GM03348 (cell line): ENCODE results near the gene SLCO4A1.
"Not testable (repeated sequence)": the region's sequence is repeated elsewhere in the genome, so short reads cannot be mapped to it uniquely, and the experiment has no call there.

Experiments
- DNase-seq: peaks from one replicate; pipeline ENCODE4 v3.0.0; 2012; ENCODE audit warnings: low spot score

The SLCO4A1 gene

DNA sequence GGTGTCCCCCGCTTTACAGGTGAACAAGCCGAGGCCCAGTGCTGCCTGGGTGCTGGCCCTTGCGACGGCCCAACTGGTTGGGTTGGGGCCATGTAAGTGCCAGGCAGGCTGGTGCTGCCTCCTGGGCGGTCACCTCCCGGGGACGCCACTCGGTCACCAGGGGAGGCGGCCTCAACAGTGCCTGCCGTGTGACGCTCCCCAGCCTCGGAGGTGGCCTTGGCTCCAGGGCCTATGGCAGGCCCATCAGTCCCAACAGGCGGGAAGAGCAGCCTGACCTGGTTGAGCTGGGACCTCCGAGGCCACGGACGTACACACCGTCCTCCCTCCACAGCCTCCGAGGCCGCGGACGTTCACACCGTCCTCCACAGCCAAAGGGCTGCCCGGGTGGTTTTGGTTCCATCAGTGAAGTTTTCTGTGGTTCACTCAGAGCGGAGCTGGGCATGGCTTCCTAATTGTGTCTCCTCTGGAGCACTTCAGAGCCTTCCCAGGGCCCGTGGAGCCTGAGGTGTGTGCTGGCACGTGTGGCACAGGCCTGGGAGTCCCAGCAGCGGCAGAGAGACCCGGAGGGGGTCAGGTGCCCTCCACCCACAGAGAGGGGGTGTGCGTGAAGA, 19.3 kb upstream of the SLCO4A1 start:
- DNase-seq = no peak

- DNase-seq = peak; percentile 94
Observed at GRCh38 chr20:62623488-62624324, 18.6 kb upstream of the SLCO4A1 start.

DNA sequence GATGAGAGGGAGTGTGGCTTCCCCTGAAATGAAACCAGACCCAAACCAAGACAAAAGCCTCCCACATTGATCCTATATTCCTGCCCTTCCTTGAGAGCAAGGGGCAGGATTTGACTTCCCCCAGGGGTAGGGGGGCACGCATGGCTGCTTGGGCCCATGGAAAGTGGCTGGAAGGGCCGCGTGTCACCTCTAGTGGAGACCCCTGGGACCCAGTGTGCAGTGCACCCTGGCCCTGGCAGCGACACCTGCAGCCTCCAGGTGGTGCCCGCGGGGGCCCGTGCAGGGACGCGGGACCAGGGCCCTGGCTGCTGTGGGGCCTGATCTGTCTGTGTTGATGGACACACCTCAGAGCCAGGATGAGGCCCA, 18.0 kb upstream of the SLCO4A1 start:
- no peak for DNase-seq

GRCh38 chr20:62624719-62625453, 17.4 kb upstream of the SLCO4A1 start:
- no peak for DNase-seq

- no peak for DNase-seq
Observed at GRCh38 chr20:62625516-62625915, 16.8 kb upstream of the SLCO4A1 start.

DNA sequence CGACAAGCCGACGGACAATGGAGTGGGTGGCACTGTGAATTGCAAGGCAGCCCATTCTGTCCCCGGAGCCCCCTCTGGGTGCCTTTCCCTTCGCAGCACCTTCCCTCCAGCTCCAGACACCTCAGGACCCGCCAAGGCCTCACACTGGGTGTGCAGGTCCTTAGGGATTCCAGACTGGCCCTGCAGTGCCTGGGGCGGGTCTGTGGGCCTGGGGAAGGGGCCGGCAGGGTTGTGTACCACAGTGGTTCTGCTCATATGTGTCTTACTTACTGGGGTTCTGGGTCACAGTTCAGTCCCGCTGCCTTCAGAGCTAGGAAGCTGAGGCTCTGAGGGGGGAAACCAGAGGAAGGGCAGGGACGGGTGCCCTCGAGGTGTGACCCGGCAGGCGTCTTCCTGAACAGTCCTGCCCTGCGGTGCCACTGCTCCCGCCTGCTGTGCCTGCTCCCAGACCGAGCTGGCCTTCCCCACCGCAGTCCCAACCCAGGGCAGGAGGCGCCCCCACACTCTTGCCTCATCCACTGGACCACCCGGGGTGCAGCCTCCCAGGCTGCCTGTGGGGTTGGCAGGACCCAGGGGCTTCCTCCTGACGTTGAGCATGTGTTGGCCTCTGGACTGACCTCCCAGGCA, 16.3 kb upstream of the SLCO4A1 start:
- DNase-seq = no peak

DNA sequence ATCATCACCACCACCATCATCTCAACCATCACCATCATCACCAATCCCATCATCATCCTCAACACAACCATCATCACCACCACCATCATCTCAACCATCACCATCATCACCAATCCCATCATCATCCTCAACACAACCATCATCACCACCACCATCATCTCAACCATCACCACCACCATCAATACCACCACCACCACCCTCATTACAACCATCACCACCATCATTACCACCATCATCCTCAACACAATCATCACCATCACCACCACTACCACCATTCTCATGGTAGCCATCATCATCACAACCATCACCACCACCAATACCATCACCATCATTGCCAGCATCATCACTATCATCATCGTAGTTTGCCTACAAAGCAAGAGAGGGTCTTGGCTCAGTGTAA, 14.9 kb upstream of the SLCO4A1 start:
- DNase-seq = not testable (repeated sequence)

DNA sequence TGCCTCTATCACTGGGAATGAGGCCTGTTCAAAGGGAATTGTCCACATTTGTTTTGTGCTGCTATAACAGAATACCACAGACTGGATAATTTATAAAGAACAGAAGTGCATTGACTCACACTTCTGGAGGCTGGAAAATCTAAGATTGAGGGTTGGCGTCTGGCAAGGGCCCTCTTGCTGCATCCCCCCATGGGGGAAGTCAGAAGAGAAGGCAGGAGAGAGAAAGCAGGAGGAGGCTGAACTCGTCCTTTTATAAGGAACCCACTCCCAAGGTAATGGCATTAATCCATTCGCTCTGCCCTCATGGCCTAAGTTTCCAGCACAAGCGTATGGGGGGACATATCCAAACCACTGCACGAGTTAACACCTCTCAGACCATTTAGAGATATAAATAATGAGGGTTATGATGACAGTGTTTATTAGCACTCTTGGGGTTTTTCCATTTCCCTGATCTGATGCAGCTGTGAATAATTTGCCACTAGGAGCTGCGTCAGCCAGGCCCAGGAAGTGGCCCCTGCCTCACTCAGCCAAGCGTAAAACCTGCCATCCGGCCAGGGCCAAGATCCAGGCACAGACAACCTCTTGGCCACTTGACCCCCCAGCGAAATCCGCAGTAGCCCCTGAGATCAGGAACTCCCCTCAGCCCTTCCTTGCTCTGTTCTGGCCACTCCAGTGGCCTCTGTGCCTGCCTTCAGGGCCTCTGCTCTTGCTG, 14.2 kb upstream of the SLCO4A1 start:
- peak; percentile 67 for DNase-seq

- no peak for DNase-seq
Observed at GRCh38 chr20:62628691-62629090, 13.6 kb upstream of the SLCO4A1 start.

DNA sequence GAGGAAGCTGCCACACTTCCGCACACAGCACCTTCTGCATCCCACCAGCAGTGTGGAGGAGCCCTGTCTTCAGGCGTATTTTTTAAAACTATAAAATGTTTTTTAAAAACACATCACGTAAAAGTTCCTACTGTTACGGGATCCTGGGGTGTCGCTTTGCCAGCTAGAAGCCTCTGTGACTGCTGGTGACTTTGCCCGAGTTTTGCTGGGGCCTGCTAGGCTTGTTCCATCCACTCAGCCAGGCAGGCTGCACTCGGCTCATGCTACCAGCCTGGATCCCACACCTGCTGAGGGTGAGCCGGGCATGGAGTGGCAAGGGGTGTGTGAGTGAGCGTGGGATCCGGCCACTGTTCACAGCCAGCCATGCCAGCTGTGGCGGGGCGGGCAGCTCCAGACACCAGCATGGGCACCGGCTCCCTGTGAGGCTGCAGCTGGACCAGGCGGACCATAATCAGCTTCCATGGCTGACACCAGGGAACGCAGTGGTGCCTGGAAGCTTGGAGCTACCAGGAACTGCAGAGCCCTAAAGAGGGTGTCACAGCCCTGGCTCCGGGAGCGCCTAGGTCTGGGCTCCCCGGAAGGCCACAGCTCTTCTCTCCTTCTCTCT, 12.3 kb upstream of the SLCO4A1 start:
- no peak for DNase-seq

GRCh38 chr20:62631336-62632308, 10.7 kb upstream of the SLCO4A1 start:
- no peak for DNase-seq

DNA sequence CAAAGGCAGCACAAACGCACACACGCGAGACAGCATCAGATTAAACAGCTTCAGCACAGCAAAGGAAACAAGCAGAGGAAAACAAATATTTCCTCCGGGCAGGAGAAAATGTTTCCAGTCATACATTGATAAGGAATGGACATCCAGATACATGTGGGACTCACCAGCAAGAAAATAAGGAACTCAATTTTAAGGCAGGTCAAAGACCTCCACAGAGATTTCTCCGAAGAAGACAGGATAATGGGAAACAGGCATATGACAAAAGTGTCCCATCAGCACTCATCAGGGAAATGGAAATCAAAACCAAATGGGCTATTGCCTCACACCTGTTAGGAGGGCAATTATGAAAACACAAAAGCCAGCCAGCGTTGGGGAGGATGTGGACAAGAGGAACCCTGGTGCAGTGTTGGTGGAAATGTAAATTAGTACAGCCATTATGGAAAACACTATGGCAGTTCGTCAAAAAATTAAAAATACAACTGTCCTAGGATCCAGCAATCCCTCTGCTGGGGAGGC, 9.7 kb upstream of the SLCO4A1 start:
- DNase-seq = no peak

GRCh38 chr20:62633598-62634329, 8.5 kb upstream of the SLCO4A1 start:
- no peak for DNase-seq

- DNase-seq = no peak
Observed at GRCh38 chr20:62634330-62634967, 7.9 kb upstream of the SLCO4A1 start.

DNA sequence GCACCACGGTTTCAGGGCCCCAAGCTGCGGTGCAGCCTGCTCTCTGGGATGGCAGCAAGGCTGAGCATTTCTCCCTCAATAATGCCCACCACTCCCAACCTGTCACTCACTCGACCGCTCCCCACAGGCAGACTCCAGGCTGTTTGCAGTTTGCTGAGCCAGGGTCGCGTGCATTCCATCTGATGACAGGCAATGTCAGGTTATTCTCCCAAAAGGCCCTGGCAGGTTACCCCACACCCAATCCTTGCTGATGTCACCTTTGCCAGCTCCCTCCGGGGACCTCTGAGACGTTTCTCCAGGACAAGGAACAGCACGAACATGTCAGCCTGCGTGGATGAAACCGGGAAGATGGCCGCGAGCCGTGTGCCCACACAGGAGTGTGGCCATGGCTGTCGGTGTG, 7.1 kb upstream of the SLCO4A1 start:
- no peak for DNase-seq

- no peak for DNase-seq
Observed at GRCh38 chr20:62635852-62636251, 6.5 kb upstream of the SLCO4A1 start.

DNA sequence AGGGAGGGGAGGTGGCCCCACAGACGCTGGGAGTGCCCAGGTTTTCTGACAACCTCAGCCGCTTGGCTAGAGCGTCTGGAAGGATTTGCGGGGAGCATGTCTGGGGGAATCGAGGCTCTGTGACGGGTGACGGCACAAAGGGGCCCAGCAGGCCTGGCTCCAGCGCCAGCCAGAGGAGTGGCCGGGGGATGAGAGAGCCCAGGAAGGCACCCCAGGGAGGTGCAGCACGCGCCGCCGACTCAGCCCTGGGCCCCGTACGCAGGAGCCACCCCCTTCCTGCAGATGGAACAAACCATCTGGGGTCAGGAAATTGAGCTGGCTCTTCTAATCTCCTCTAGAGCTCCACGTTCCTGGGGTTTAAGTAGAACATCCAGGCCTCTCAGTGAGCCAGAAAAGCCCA, 5.9 kb upstream of the SLCO4A1 start:
- DNase-seq = no peak

DNA sequence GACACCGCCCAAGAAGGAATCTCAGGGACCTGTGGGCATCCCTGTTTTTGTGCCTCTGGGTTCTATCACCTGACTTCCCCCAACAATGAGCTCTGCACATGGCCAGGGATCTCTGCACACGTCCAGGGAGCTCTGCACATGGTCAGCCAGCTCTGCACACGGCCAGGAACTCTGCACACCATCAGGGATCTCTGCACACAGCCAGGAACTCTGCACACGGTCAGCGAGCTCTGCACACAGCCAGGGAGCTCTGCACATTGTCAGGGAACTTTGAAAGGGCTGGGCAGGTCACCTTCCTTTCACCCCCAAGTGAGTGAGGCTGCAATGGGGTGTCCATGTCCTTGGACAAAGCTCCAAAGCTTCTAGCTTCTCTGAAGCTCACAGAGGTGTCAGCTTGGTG, 5.2 kb upstream of the SLCO4A1 start:
- DNase-seq = no peak

DNA sequence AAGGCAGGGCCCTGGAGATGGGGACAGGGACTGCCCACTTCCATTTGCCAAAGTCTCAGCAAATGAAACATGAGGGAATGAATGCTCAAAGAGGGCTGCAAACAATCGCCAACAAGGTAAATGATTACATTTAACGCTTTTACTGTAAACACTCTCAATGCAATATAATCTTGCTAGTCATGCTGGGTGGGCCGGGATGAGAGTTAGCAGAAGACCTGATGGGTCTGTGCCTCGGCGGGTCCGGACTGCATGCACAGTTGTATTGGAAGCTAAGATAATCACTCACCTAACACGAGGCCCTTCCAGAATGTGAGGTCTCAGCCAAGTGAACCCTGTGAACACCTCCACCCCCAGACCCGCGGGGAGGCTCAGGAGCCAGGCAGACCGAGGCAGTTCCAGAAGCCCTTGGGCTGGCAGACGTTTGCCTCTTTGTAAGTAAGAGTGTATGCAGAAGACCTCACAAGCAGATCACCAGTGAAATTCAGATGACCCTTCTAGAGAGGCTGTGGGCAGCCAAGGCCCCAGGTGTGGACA, 4.7 kb upstream of the SLCO4A1 start:
- no peak for DNase-seq
